ENCODE measurements around the gene NUP153. TPM values are rescaled to one million over a fixed set of nuclear protein-coding genes. Genes with fewer than 3 reads are reported as not detected.

Gene NUP153
- polyA plus RNA-seq, 1 donor from 2014 or later = 20.6 TPM

- Histone ChIP-seq H3K9ac (ENCODE audit: low read length) (no peak overlapping the region), H3K4me2 (ENCODE audit: low read length) (no peak overlapping the region), H3F3A (ENCODE audit: insufficient read depth, low read length, poor library complexity, severe bottlenecking) (no peaks in the 10 kb centered on the region), H3K9me2 (ENCODE audit: insufficient read depth, low read length) (no peaks in the 10 kb centered on the region), H3K4me3 (ENCODE audit: low read length) (no peak overlapping the region), H3K9me3 (ENCODE audit: low read length) (no peaks in the 10 kb centered on the region), H3K27ac (ENCODE audit: low read length) (no peak overlapping the region), H3K27me3 (ENCODE audit: insufficient read depth, low read depth, low read length) (no peaks in the 10 kb centered on the region), H4K20me1 (ENCODE audit: insufficient read depth) (no peaks in the 10 kb centered on the region), H3K36me3 (ENCODE audit: insufficient read depth, low read length) (no peaks in the 10 kb centered on the region), H3K79me2 (replicated peaks; ENCODE audit: insufficient read depth, low read length) (no peaks in the 10 kb centered on the region), H2AFZ (ENCODE audit: low read depth, low read length) (no peak overlapping the region)
- TF ChIP-seq MXI1 (conservative IDR thresholded peaks at IDR 0.05; ENCODE audit: poor library complexity, severe bottlenecking) = no peak
- TF ChIP-seq CTCF (IDR thresholded peaks at IDR 0.05; ENCODE audit: poor library complexity, severe bottlenecking) = no peak
- TF ChIP-seq TAF1 (IDR thresholded peaks at IDR 0.05; ENCODE audit: low read depth) = no peak
- no peak for TF ChIP-seq EZH2 (IDR thresholded peaks at IDR 0.05; ENCODE audit: borderline replicate concordance, insufficient read depth, low read length, poor library complexity, severe bottlenecking)
- TF ChIP-seq EP300 (conservative IDR thresholded peaks at IDR 0.05; ENCODE audit: poor library complexity, severe bottlenecking) = no peak
- TF ChIP-seq REST (IDR thresholded peaks at IDR 0.05; ENCODE audit: borderline replicate concordance) = no peak
- no peak for TF ChIP-seq SMC3 (conservative IDR thresholded peaks at IDR 0.05; ENCODE audit: poor library complexity)
- no peak for TF ChIP-seq RAD21 (conservative IDR thresholded peaks at IDR 0.05)
- no peak for TF ChIP-seq POLR2AphosphoS5 (IDR thresholded peaks at IDR 0.05)
These were observed 8.4 kb upstream of the NUP153 start for GRCh38 chr6:17714879-17715851.

GRCh38 chr6:17714177-17714576 lies 7.5 kb upstream of the NUP153 start:
- TF ChIP-seq REST (IDR thresholded peaks at IDR 0.05; ENCODE audit: borderline replicate concordance) (no peak), POLR2AphosphoS5 (IDR thresholded peaks at IDR 0.05) (no peak), EP300 (conservative IDR thresholded peaks at IDR 0.05; ENCODE audit: poor library complexity, severe bottlenecking) (no peak), TAF1 (IDR thresholded peaks at IDR 0.05; ENCODE audit: low read depth) (no peak), EZH2 (IDR thresholded peaks at IDR 0.05; ENCODE audit: borderline replicate concordance, insufficient read depth, low read length, poor library complexity, severe bottlenecking) (no peak), MXI1 (conservative IDR thresholded peaks at IDR 0.05; ENCODE audit: poor library complexity, severe bottlenecking) (no peak), SMC3 (conservative IDR thresholded peaks at IDR 0.05; ENCODE audit: poor library complexity) (no peak), CTCF (IDR thresholded peaks at IDR 0.05; ENCODE audit: poor library complexity, severe bottlenecking) (no peak)
- no peaks in the 10 kb centered on the region for H3K9me2 ChIP-seq (ENCODE audit: insufficient read depth, low read length)
- no peaks in the 10 kb centered on the region for H4K20me1 ChIP-seq (ENCODE audit: insufficient read depth)
- H3K9ac ChIP-seq (ENCODE audit: low read length) = no peak overlapping the region
- no peaks in the 10 kb centered on the region for H3K36me3 ChIP-seq (ENCODE audit: insufficient read depth, low read length)
- H3K4me2 ChIP-seq (ENCODE audit: low read length) = no peak overlapping the region
- no peaks in the 10 kb centered on the region for H3K79me2 ChIP-seq (replicated peaks; ENCODE audit: insufficient read depth, low read length)
- no peak overlapping the region for H2AFZ ChIP-seq (ENCODE audit: low read depth, low read length)
- H3K27ac ChIP-seq (ENCODE audit: low read length) = no peak overlapping the region
- no peaks in the 10 kb centered on the region for H3F3A ChIP-seq (ENCODE audit: insufficient read depth, low read length, poor library complexity, severe bottlenecking)
- H3K4me3 ChIP-seq (ENCODE audit: low read length) = no peak overlapping the region
- no peaks in the 10 kb centered on the region for H3K27me3 ChIP-seq (ENCODE audit: insufficient read depth, low read depth, low read length)
- H3K9me3 ChIP-seq (ENCODE audit: low read length) = no peaks in the 10 kb centered on the region

Data from neural cell (in vitro differentiated cells).